HG02885 (cell line): ENCODE data around the gene CACNG1.
"Not testable (repeated sequence)": the region's sequence is repeated elsewhere in the genome, so short reads cannot be mapped to it uniquely, and the experiment has no call there.

Source experiments
- ATAC-seq: cut with Tn5 transposase; IDR thresholded peaks from one replicate; pipeline ENCODE4 v1.9.1; 2021; ENCODE audit warnings: mild to moderate bottlenecking; ENCODE audit not compliant: unreplicated experiment, poor library complexity

CACNG1 gene

DNA sequence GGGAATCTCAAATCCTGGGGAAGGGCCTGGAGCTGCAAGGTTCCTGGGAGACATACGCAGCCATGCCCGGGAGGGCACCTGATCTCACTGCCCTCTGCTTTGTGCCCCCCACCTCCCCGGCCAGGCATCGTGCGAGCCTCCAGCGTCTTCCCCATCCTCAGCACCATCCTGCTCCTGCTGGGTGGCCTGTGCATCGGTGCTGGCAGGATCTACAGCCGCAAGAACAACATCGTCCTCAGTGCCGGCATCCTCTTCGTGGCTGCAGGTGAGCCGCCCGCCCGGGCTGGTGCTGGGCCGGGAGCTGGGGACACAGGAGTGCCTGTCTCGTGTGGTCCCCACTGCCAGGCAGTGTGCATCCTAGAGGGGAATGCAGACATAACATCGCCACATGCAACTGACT lies 19.6 kb upstream of the CACNG1 start:
- ATAC-seq, result no peak

DNA sequence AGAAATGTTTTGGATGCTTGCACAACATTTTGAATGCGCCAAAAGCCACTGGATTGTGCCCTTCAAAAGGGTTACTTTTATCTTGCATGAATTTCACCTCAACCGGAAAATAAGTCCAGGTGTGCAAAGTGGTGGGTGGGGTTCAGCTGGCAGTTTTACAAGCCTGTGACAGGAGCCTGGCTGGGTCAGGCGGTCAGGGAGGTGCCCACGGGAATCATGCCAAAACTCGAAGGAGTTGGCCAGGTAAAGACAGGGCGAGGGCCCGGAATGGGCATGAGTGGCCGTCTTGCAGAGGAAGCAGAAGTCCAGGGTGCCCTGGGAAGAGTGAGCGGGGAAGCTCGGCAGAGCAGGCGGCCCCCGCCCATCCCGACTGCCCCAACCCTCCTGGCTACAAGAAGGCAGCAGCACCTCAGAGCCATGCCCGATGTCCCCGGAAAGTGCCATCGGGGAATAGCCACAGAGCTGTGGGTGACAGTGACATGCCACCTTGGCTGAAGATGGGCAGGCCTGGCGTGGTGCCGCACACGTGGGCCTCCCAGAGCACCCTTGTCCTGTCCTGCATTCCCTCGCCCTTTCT lies 19.1 kb upstream of the CACNG1 start:
- no peak for ATAC-seq

DNA sequence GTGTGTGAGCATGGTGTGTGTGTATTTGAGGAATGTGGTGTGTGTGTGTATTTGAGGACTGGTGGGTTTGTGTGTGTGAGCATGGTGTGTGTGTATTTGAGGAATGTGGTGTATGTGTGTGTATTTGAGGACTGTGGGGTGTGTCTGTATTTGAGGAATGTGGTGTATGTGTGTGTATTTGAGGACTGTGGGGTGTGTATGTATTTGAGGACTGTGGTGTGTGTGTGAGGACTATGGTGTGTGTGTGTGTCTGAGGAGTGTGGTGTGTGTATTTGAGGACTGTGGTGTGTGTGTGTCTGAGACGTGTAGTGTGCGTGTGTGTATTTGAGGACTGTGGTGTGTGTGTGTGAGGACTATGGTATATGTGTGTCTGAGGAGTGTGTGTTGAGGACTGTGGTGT lies 18.0 kb upstream of the CACNG1 start:
- ATAC-seq, result no peak

- no peak for ATAC-seq
These were observed 17.2 kb upstream of the CACNG1 start for GRCh38 chr17:67027031-67027628.

DNA sequence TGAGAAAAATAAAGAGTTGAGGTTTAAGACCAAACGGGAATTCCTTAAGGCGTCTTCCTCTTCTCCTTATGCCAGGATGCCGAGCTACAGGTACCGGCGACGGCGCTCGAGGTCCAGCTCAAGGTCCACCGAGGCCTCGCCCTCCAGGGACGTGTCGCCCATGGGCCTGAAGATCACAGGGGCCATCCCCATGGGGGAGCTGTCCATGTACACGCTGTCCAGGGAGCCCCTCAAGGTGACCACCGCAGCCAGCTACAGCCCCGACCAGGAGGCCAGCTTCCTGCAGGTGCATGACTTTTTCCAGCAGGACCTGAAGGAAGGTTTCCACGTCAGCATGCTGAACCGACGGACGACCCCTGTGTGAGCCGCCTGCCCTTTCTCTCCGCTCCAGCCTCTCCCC lies 13.7 kb upstream of the CACNG1 start:
- no peak for ATAC-seq

- ATAC-seq, result no peak
These were observed 12.0 kb upstream of the CACNG1 start for GRCh38 chr17:67032382-67032781.

GRCh38 chr17:67032985-67033384 lies 11.4 kb upstream of the CACNG1 start:
- no peak for ATAC-seq

DNA sequence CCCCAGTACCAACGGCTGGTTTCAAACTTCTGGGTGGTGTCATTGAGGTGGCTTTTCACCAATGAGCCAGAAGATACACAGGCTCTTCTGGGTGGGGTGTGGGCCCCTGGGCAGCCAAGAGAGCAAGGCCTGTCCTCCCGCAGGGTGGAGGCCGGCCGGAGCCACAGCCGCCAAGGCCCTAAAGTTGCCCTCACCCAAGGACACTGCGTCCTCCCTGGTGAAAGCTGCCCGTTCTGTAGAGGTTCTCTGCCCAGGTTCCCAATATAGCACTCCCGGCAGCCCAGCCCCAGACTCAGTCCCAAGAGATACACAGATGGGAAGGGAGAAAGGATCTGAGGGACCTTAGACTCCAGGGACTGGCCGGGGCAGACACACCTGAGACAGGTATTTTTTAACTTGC lies 10.7 kb upstream of the CACNG1 start:
- no peak for ATAC-seq

GRCh38 chr17:67035131-67036083 lies 8.9 kb upstream of the CACNG1 start:
- no peak for ATAC-seq

DNA sequence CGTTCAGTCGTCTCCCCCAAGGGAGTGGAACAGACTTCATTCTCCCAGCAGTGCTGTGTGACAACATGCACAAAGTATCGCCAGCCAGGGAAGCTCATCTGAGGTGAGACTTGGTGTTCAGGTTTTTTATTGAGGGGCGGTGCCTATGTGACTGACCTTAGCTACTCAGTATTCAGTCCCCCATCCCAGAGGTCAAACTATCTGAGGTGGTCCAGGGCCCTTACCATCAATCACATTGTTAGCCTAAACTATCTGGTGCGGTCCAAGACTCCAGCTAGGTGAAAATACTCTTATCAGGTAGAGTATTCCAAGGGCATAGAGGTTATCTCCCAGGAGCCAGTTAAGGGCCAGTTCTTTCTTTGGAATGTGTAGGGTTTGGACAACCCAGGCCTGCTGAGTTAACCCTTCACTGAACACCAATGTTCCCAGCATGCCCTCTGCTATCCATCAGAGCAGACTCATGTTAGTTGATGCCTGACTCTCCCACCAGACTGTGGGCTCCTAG lies 5.4 kb upstream of the CACNG1 start:
- ATAC-seq, result no peak

GRCh38 chr17:67040652-67041051 lies 3.7 kb upstream of the CACNG1 start:
- ATAC-seq, result no peak

GRCh38 chr17:67041119-67041518 lies 3.2 kb upstream of the CACNG1 start:
- ATAC-seq, result not testable (repeated sequence)

DNA sequence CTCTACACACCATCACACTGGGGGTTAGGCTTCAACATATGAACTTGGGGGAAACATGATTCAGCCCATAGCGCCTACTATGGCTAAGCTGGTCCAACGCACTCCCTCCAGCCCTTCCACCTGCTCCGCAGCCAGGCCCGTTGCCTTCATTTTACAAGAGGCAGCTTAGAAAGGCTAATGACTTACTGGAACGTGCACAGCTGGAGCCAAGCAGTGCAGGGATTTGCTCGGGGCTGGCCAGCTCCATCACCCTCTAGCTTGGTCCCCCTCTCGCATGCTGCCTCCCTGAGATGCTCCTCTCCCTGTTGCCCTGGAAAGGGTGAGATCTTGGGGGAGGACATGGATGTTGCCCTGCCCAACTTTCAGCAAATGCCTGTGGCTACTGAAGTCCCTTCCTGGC lies 2.8 kb upstream of the CACNG1 start:
- no peak for ATAC-seq

- ATAC-seq, result no peak
These were observed 2.1 kb upstream of the CACNG1 start for GRCh38 chr17:67041941-67042899.

DNA sequence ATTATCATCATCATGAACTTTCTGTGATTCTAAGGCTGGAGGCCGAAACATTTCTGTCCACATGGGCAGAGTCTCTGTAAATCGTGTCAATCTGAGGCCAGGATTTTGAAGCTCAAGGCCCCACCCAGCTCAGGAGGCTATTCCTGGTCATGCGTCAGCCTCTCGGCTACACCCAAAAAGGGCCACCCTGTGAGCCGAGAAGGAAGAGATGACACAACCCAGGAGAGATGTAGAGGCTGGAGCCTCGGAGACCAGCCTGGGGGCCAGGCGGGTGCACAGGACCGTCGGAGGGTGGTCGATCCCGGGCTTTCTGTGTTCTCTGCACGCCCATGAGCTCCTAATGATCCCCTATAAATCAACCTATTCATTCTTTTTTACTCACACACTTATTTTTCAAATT lies 1.1 kb upstream of the CACNG1 start:
- ATAC-seq, result no peak

DNA sequence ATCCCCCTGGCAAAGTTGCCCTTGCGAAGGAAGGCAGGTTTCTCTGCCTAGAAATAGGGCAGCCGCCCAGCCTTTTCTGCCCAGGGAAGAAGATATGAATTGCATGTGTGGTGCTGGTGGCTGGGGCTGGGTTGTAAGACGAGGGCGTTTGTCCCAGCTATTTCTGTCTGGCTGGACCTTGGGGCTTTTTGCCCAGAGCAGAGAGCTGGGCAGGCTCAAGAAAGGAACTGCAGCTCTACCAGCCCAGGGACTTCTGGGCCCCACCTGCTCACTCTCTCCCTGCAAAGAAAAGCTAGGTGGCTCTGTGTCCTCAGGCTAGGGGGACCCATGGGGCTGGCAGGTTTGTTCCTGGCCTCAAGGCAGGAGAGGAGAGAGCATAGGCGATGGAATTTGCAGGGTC lies 586 bp downstream of the CACNG1 start:
- ATAC-seq, result no peak

DNA sequence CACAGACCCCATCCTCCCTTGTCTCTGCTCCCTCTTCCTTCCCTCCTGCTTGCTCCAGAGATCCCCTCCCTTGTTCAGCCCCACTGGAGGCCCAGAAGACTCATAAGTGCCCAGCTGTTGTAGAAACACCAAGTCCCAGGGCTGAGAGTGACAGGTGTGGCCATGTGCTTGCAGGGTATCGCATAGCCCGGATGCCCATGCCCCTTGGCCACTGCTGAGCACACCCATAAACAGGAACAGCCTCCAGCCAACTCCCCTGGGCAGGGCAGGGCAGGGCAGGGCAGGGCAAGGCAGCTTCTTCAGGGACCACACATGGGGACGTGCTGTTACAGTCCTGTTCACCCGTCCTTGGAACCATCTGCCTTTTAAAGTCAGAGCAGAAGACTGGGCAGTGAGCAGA lies 2.0 kb downstream of the CACNG1 start:
- ATAC-seq, result no peak

DNA sequence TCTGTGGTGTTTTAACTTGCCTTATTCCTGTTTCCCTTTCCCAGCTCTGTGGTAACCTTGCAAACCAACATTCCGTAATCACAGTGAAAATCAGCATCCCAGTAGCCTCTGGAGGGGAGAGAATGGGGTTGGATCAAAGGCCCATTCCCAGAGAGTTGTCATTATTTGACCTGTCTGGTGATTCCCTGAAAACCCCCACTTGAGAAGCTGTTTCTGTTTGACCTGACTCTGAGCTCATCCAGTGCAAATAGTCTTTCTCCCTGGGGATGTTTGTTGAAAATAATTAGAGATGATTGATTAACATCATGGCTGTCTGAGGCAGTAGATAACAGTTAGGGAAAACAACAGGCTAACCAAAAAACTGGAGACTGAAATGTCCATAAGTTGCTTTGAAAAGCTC lies 3.0 kb downstream of the CACNG1 start:
- ATAC-seq, result no peak

GRCh38 chr17:67049025-67049739 lies 4.8 kb downstream of the CACNG1 start:
- no peak for ATAC-seq

DNA sequence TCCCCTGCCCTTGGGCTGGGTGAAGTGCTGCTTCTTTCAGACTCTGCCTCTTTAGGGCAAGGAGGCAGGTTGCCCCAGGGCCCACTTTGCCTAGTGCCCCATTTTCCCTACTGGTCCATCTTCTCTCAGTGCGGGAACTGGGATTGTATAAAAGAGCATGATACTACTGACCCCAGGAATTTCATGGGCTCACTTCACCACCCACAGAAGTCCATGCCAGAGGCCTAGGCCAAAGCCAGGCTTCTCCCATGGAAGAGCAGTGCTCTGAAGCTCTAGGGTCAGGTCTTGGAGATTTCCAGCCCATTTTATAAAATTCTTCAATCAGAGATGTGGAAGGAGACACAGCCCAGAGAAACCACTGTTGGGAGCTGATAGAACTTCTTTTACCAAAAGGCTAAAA lies 5.7 kb downstream of the CACNG1 start:
- ATAC-seq, result no peak
